ENCODE data around the gene HSP90AB1. TPM values are rescaled to one million over a fixed set of nuclear protein-coding genes. Genes with fewer than 3 reads are reported as not detected.

HSP90AB1 gene
- total and polyA plus RNA-seq, 2 of the 8 experiments (the other 6 are each of a cell fraction or from before 2014, with no cell fraction given) = 1,564 to 2,297 TPM

GRCh38 chr6:44235891-44236516 is 10.9 kb upstream of the HSP90AB1 start:
- peak in 1 of 2 experiments; percentile 68 for DNase-seq (ENCODE audit: low read depth in 1 of 2, low spot score in 2 of 2)
- Histone ChIP-seq H4K91ac (replicated peaks; ENCODE audit: insufficient read length, low read length) (no peak overlapping the region), H3K4me1 (replicated peaks in 1 of 4; ENCODE audit: control insufficient read depth in 3 of 4, insufficient read depth in 4 of 4, low read length in 3 of 4) (peaks cover 4 to 15% (median 9%) of the 10 kb centered on the region in 4 experiments; a peak in 6 of 7 replicates), H3K23ac (ENCODE audit: insufficient read length) (no peak overlapping the region), H2BK15ac (ENCODE audit: low read length) (no peak overlapping the region), H3K4me2 (ENCODE audit: insufficient read depth in 1 of 2, low read depth in 2 of 2, low read length in 2 of 2) (no peak overlapping the region), H2AK5ac (ENCODE audit: low read depth, low read length) (no peak overlapping the region), H4K5ac (ENCODE audit: insufficient read length, low read depth, low read length) (no peak overlapping the region), H3K36me3 (ENCODE audit: control insufficient read depth in 2 of 4, insufficient read depth in 4 of 4, low read length in 3 of 4) (peaks cover 23 to 34% (median 31%) of the 10 kb centered on the region in 4 experiments), H3K79me1 (ENCODE audit: low read depth, low read length) (peaks cover 3% of the 10 kb centered on the region; the same call in 1 of the 2 replicates), H3K27me3 (replicated peaks in 1 of 4; ENCODE audit: control insufficient read depth in 3 of 4, extremely low read depth in 1 of 4, insufficient read depth in 3 of 4, low read length in 3 of 4) (no peaks in the 10 kb centered on the region; a peak in 1 of 7 replicates), H3K14ac (ENCODE audit: insufficient read length) (no peak overlapping the region), H3K4ac (replicated peaks; ENCODE audit: insufficient read length, low read depth, low read length) (no peak overlapping the region), H3K4me3 (ENCODE audit: extremely low read depth in 1 of 4, insufficient read depth in 2 of 4, low read depth in 3 of 4, low read length in 4 of 4) (no peak overlapping the region), H2BK12ac (ENCODE audit: low read depth, low read length) (no peak overlapping the region), H3K18ac (ENCODE audit: extremely low read depth, low read length) (no peak overlapping the region), H3K9me3 (ENCODE audit: insufficient read depth in 2 of 2, low read depth in 1 of 2, low read length in 1 of 2) (no peaks in the 10 kb centered on the region), H2BK20ac (ENCODE audit: low read length) (no peak overlapping the region), H2BK5ac (ENCODE audit: low read depth, low read length) (no peak overlapping the region), H2BK120ac (replicated peaks; ENCODE audit: low read depth, low read length) (no peak overlapping the region), H3K79me2 (ENCODE audit: control insufficient read depth in 1 of 2, insufficient read depth in 2 of 2, low read length in 2 of 2) (no peaks in the 10 kb centered on the region), H3K56ac (replicated peaks; ENCODE audit: insufficient read length, low read depth, low read length) (no peak overlapping the region), H3K27ac (ENCODE audit: low read depth, low read length) (no peak overlapping the region), H2AFZ (ENCODE audit: low read length) (no peak overlapping the region), H4K8ac (ENCODE audit: extremely low read depth, insufficient read depth, low read length) (no peak overlapping the region), H3K9ac (replicated peaks in 1 of 4; ENCODE audit: extremely low read depth in 1 of 4, low read depth in 3 of 4, low read length in 3 of 4) (no peak overlapping the region), H3K23me2 (ENCODE audit: low read depth, low read length) (peaks cover 4% of the 10 kb centered on the region; the same call in 1 of the 2 replicates), H4K20me1 (replicated peaks in 1 of 2; ENCODE audit: control insufficient read depth in 1 of 2, insufficient read depth in 2 of 2, low read length in 2 of 2) (peaks cover 6 to 7% of the 10 kb centered on the region in 2 experiments)
- POLR2A ChIA-PET (ENCODE audit: partially characterized antibody) = interaction anchor here (0.7 to 21.0 kb wide), 11 partner anchors 10 to 108 kb away, joined by 3 to 581 read pairs (median 4); partner anchors contain the start of genes HSP90AB1, MRPL14, SLC29A1 and SLC35B2
- FAIRE-seq = no peak
- WGBS, 2 experiments (ENCODE audit: extremely low coverage in 1 of 2, insufficient coverage in 1 of 2, insufficient read length in 1 of 2, insufficient replicate concordance in 2 of 2, low coverage in 1 of 2, low lambda C conversion rate in 2 of 2, missing lambda C conversion rate in 1 of 2) = 85% methylated on average over 5 of the region's 6 CpGs; no CpG with 5 or more reads in 1 of the 2 experiments
- CTCF ChIA-PET (ENCODE audit: partially characterized antibody) = interaction anchor here (0.7 to 19.4 kb wide), 32 partner anchors 10 to 284 kb away, joined by 3 to 287 read pairs (median 10); partner anchors contain the start of genes CAPN11, HSP90AB1, MYMX and SLC29A1
- TF ChIP-seq RNF2 (IDR thresholded peaks at IDR 0.05; ENCODE audit: borderline replicate concordance, low read depth, low read length, missing control alignments, poor library complexity, severe bottlenecking) (no peak), RXRA (IDR thresholded peaks at IDR 0.05; ENCODE audit: insufficient read depth, low read depth, low read length) (no peak), NANOG (IDR thresholded peaks at IDR 0.05; ENCODE audit: insufficient read depth, low read depth, low read length, poor library complexity, severe bottlenecking) (no peak), TBP (IDR thresholded peaks at IDR 0.05; ENCODE audit: low read depth, low read length) (no peak), SIX5 (IDR thresholded peaks at IDR 0.05; ENCODE audit: low read depth, low read length) (no peak), RAD21 (IDR thresholded peaks at IDR 0.05 in 1 of 2, conservative IDR thresholded peaks at IDR 0.05 in 1 of 2; ENCODE audit: low read depth in 2 of 2, low read length in 2 of 2) (peak; percentile 2 to 26; a peak in 1 of 4 replicates), E2F6 (IDR thresholded peaks at IDR 0.05) (no peak)
